ENCODE measurements around the gene IL5RA.

GRCh38 chr3:3105815-3106214 lies 4.4 kb downstream of the IL5RA start:
- TF ChIP-seq CTCF (IDR thresholded peaks at IDR 0.05; ENCODE audit: insufficient read depth, low read length) (no peak), REST (IDR thresholded peaks at IDR 0.05; ENCODE audit: insufficient replicate concordance, low read depth) (no peak), POLR2AphosphoS5 (IDR thresholded peaks at IDR 0.05; ENCODE audit: low read depth) (no peak), GABPA (IDR thresholded peaks at IDR 0.05; ENCODE audit: low read depth) (no peak), SPI1 (IDR thresholded peaks at IDR 0.05; ENCODE audit: borderline replicate concordance, low read depth) (no peak)

All from HL-60 (cell line).